Loucy (cell line): ENCODE measurements around the gene SPINT3.

Experiments used
- H2AFZ ChIP-seq: fragments of 200-600 bp; sonication (generic); 2 replicates; pipeline ENCODE4 v1.6.0; 2016; ENCODE audit warnings: antibody characterized with exemption, mild to moderate bottlenecking, low read length, moderate library complexity
- H3F3A ChIP-seq: fragments of 200-600 bp; 2 replicates; pipeline ENCODE4 v1.6.0; 2016; ENCODE audit warnings: antibody characterized with exemption, low read depth, mild to moderate bottlenecking
- H3K27me3 ChIP-seq: fragments of 200-600 bp; sonication (generic); 2 replicates; pipeline ENCODE4 v1.6.1; 2014; ENCODE audit warnings: low read length, mild to moderate bottlenecking; ENCODE audit not compliant: insufficient read depth, poor library complexity, severe bottlenecking
- H3K36me3 ChIP-seq: fragments of 200-600 bp; sonication (generic); 2 replicates; pipeline ENCODE4 v1.6.1; 2016; ENCODE audit warnings: low read length; ENCODE audit not compliant: insufficient read depth
- H3K4me1 ChIP-seq: fragments of 200-600 bp; sonication (generic); 2 replicates; pipeline ENCODE4 v1.5.1; 2014; ENCODE audit warnings: low read length, mild to moderate bottlenecking; ENCODE audit not compliant: insufficient read depth, poor library complexity, severe bottlenecking
- H3K4me2 ChIP-seq: fragments of 200-600 bp; sonication (generic); 2 replicates; pipeline ENCODE4 v1.6.0; 2014; ENCODE audit warnings: antibody characterized with exemption, low read length, low read depth, mild to moderate bottlenecking; ENCODE audit not compliant: poor library complexity, severe bottlenecking
- H3K4me3 ChIP-seq: fragments of 200-600 bp; sonication (generic); 2 replicates; pipeline ENCODE4 v1.5.1; 2014; ENCODE audit warnings: low read length, mild to moderate bottlenecking, mixed read lengths; ENCODE audit not compliant: poor library complexity, severe bottlenecking
- H3K79me2 ChIP-seq: fragments of 200-600 bp; sonication (generic); 2 replicates; pipeline ENCODE4 v1.6.1; 2014; ENCODE audit warnings: low read length; ENCODE audit not compliant: insufficient read depth
- H3K9ac ChIP-seq: fragments of 200-600 bp; sonication (generic); 2 replicates; pipeline ENCODE4 v1.6.0; 2014; ENCODE audit warnings: mild to moderate bottlenecking, low read depth, low read length, moderate library complexity; ENCODE audit not compliant: poor library complexity, severe bottlenecking
- H3K9me2 ChIP-seq: fragments of 200-600 bp; sonication (generic); replicated peaks from 2 replicates; pipeline ENCODE4 v1.6.1; 2016; ENCODE audit warnings: low read depth, low read length, mixed read lengths
- H3K9me3 ChIP-seq: fragments of 200-600 bp; sonication (generic); 2 replicates; pipeline ENCODE4 v1.6.1; 2014; ENCODE audit warnings: mild to moderate bottlenecking, antibody characterized with exemption, low read length, low read depth; ENCODE audit not compliant: insufficient read depth
- H4K20me1 ChIP-seq: fragments of 200-600 bp; sonication (generic); 2 replicates; pipeline ENCODE4 v1.6.0; 2014; ENCODE audit warnings: antibody characterized with exemption, low read length, mild to moderate bottlenecking; ENCODE audit not compliant: insufficient read depth, poor library complexity, severe bottlenecking
- CTCF ChIP-seq: fragments of 200-600 bp; sonication (generic); conservative IDR thresholded peaks from 2 replicates; pipeline ENCODE4 v1.5.1; 2014; ENCODE audit warnings: mild to moderate bottlenecking, antibody characterized with exemption, low read length
- EZH2phosphoT487 ChIP-seq: fragments of 200-600 bp; IDR thresholded peaks from 2 replicates; pipeline ENCODE4 v1.6.1; 2018; ENCODE audit warnings: antibody characterized with exemption, mild to moderate bottlenecking, moderate library complexity, borderline replicate concordance

SPINT3 gene

GRCh38 chr20:45463709-45464108 lies 51.7 kb downstream of the SPINT3 start:
- H3K9me3 ChIP-seq: no peaks in the 10 kb centered on the region
- no peaks in the 10 kb centered on the region for H3K27me3 ChIP-seq
- H3F3A ChIP-seq: no peaks in the 10 kb centered on the region
- no peak overlapping the region for H3K9ac ChIP-seq
- no peaks in the 10 kb centered on the region for H3K79me2 ChIP-seq
- H3K36me3 ChIP-seq: no peaks in the 10 kb centered on the region
- no peak overlapping the region for H2AFZ ChIP-seq
- TF ChIP-seq CTCF (no peak), EZH2phosphoT487 (no peak)
- H3K4me1 ChIP-seq: no peaks in the 10 kb centered on the region
- no peak overlapping the region for H3K4me2 ChIP-seq
- no peaks in the 10 kb centered on the region for H3K9me2 ChIP-seq
- H3K4me3 ChIP-seq: no peak overlapping the region
- no peaks in the 10 kb centered on the region for H4K20me1 ChIP-seq

GRCh38 chr20:45462711-45463509 lies 52.5 kb downstream of the SPINT3 start:
- no peak overlapping the region for H2AFZ ChIP-seq
- no peaks in the 10 kb centered on the region for H3K9me3 ChIP-seq
- no peaks in the 10 kb centered on the region for H3F3A ChIP-seq
- H3K9me2 ChIP-seq: no peaks in the 10 kb centered on the region
- no peaks in the 10 kb centered on the region for H4K20me1 ChIP-seq
- no peaks in the 10 kb centered on the region for H3K36me3 ChIP-seq
- H3K27me3 ChIP-seq: no peaks in the 10 kb centered on the region
- no peak overlapping the region for H3K4me2 ChIP-seq
- no peak overlapping the region for H3K9ac ChIP-seq
- no peak overlapping the region for H3K4me3 ChIP-seq
- no peak for TF ChIP-seq EZH2phosphoT487
- no peak for TF ChIP-seq CTCF
- no peaks in the 10 kb centered on the region for H3K4me1 ChIP-seq
- H3K79me2 ChIP-seq: no peaks in the 10 kb centered on the region
